Esophagus muscularis mucosa (tissue), 4 donors: ENCODE measurements around the gene LHB.
"Not testable (repeated sequence)": the region's sequence is repeated elsewhere in the genome, so short reads cannot be mapped to it uniquely, and the experiment has no call there.

Experiments
- EP300 ChIP-seq: sonication (generic); formaldehyde crosslinking; IDR thresholded peaks from one replicate; pipeline ENCODE4 v1.6.1; 2017; ENCODE audit warnings: antibody characterized with exemption
- POLR2A ChIP-seq: fragments of 450-650 bp; IDR thresholded peaks from one replicate; pipeline ENCODE4 v1.6.1; 2017; ENCODE audit warnings: antibody characterized with exemption, moderate library complexity, mild to moderate bottlenecking, low read depth
- TF ChIP-seq, protein P1 (sequence below), 3 experiments: fragments of 200-600 bp in 2 of 3; fragments of 450-650 bp in 1 of 3; sonication (generic) in 2 of 3; IDR thresholded peaks; one replicate each; pipeline ENCODE4 v1.5.1; 2017 to 2019; ENCODE audit warnings: antibody characterized with exemption in 3 of 3, mild to moderate bottlenecking in 2 of 3, moderate library complexity in 1 of 3

DNA sequence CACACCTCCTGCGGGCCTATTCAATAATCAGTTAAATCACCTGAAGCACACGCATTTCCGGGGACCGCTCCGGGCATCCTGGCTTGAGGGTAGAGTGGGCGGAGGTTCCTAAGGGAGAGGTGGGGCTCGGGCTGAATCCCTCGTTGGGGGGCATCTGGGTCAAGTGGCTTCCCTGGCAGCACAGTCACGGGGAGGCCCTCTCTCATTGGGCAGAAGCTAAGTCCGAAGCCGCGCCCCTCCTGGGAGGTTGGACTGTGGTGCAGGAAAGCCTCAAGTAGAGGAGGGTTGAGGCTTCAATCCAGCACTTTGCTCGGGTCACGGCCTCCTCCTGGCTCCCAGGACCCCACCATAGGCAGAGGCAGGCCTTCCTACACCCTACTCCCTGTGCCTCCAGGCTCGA, 26.7 kb upstream of the LHB start, which contains the start of gene CGB5:
- TF ChIP-seq, protein P1, sequence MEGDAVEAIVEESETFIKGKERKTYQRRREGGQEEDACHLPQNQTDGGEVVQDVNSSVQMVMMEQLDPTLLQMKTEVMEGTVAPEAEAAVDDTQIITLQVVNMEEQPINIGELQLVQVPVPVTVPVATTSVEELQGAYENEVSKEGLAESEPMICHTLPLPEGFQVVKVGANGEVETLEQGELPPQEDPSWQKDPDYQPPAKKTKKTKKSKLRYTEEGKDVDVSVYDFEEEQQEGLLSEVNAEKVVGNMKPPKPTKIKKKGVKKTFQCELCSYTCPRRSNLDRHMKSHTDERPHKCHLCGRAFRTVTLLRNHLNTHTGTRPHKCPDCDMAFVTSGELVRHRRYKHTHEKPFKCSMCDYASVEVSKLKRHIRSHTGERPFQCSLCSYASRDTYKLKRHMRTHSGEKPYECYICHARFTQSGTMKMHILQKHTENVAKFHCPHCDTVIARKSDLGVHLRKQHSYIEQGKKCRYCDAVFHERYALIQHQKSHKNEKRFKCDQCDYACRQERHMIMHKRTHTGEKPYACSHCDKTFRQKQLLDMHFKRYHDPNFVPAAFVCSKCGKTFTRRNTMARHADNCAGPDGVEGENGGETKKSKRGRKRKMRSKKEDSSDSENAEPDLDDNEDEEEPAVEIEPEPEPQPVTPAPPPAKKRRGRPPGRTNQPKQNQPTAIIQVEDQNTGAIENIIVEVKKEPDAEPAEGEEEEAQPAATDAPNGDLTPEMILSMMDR (IDR thresholded peaks at IDR 0.05): not testable (repeated sequence)
- not testable (repeated sequence) for TF ChIP-seq POLR2A, EP300
